ENCODE measurements around the gene SPATA1. TPM values are rescaled to one million over a fixed set of nuclear protein-coding genes. Genes with fewer than 3 reads are reported as not detected.

Gene SPATA1
- total and polyA plus RNA-seq, 2 of the 4 experiments (the other 2 are of a cell fraction) = under 0.01 to 0.56 TPM

DNA sequence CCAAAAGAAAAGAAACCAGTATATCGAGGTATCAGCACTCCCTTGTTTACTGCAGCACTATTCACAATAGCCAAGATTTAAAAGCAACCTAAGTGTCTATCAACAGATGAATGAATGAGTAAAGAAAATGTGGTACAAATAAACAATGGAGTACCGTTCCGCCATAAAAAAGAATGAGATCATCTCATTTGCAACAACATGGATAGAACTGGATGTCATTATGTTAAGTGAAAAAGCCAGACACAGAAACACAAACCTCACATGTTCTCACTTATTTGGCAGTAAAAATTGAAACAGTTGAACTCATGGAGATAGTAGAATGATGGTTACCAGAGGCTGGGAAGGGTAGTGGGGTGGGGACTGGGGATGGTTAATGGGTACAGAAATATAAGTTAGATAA lies 4.5 kb downstream of the SPATA1 start:
- H4K8ac ChIP-seq (ENCODE audit: low read depth in 2 of 2, low read length in 2 of 2) = no peak overlapping the region
- DNase-seq = no peak

More for the DNA sequence above, 4.5 kb downstream of the SPATA1 start:
- H3K27me3 ChIP-seq (ENCODE audit: control insufficient read depth, insufficient read depth, low read length) = no peaks in the 10 kb centered on the region
- H2BK15ac ChIP-seq (ENCODE audit: low read depth, low read length) = no peak overlapping the region
- peaks cover 2% of the 10 kb centered on the region; the same call in 1 of the 2 replicates for H4K20me1 ChIP-seq (ENCODE audit: insufficient read depth, low read length)
- H2AK5ac ChIP-seq (ENCODE audit: low read depth, low read length) = no peak overlapping the region
- POLR2A ChIA-PET (ENCODE audit: unreplicated experiment) = no interaction called here
- H3K27ac ChIP-seq (ENCODE audit: insufficient read depth, low read length) = no peak overlapping the region
- H3K4me3 ChIP-seq (ENCODE audit: insufficient read depth, low read depth, low read length) = no peak overlapping the region
- H3K9me3 ChIP-seq (ENCODE audit: control insufficient read depth, insufficient read depth, low read length) = no peaks in the 10 kb centered on the region
- no peak overlapping the region for H3K18ac ChIP-seq (ENCODE audit: low read depth, low read length)
- CTCF ChIA-PET = no interaction called here
- no peak overlapping the region for H3K4ac ChIP-seq (ENCODE audit: low read depth, low read length)
- H3K9ac ChIP-seq (ENCODE audit: low read depth, low read length) = no peak overlapping the region
- H3K79me1 ChIP-seq (ENCODE audit: low read depth in 1 of 2, low read length in 2 of 2) = peaks cover 0 to 7% of the 10 kb centered on the region in 2 experiments; a peak in 3 of 4 replicates
- ATAC-seq (ENCODE audit: low read depth) = no peak
- intact Hi-C loops (cut with micrococcal nuclease) = no loop called here
- no peak overlapping the region for H2BK20ac ChIP-seq (ENCODE audit: low read depth, low read length)
- H3K56ac ChIP-seq (ENCODE audit: extremely low read depth, insufficient read depth, low read length) = no peak overlapping the region
- no peaks in the 10 kb centered on the region for H3K9me1 ChIP-seq (ENCODE audit: insufficient read depth, low read length)
- TF ChIP-seq MAZ (IDR thresholded peaks at IDR 0.05; ENCODE audit: borderline replicate concordance, low read depth, low read length) (no peak), FOS (IDR thresholded peaks at IDR 0.05; ENCODE audit: low read depth, low read length) (no peak), POLR2A (IDR thresholded peaks at IDR 0.05; ENCODE audit: low read depth, low read length) (no peak), NFE2L2 (IDR thresholded peaks at IDR 0.05; ENCODE audit: low read depth, low read length) (no peak), CHD1 (IDR thresholded peaks at IDR 0.05; ENCODE audit: low read depth, low read length) (no peak), CEBPB (IDR thresholded peaks at IDR 0.05; ENCODE audit: low read depth, low read length) (no peak)
- TF ChIP-seq, protein P1, sequence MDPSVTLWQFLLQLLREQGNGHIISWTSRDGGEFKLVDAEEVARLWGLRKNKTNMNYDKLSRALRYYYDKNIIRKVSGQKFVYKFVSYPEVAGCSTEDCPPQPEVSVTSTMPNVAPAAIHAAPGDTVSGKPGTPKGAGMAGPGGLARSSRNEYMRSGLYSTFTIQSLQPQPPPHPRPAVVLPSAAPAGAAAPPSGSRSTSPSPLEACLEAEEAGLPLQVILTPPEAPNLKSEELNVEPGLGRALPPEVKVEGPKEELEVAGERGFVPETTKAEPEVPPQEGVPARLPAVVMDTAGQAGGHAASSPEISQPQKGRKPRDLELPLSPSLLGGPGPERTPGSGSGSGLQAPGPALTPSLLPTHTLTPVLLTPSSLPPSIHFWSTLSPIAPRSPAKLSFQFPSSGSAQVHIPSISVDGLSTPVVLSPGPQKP (IDR thresholded peaks at IDR 0.05; ENCODE audit: borderline replicate concordance, low read depth, low read length) = no peak
- TF ChIP-seq, protein P2, sequence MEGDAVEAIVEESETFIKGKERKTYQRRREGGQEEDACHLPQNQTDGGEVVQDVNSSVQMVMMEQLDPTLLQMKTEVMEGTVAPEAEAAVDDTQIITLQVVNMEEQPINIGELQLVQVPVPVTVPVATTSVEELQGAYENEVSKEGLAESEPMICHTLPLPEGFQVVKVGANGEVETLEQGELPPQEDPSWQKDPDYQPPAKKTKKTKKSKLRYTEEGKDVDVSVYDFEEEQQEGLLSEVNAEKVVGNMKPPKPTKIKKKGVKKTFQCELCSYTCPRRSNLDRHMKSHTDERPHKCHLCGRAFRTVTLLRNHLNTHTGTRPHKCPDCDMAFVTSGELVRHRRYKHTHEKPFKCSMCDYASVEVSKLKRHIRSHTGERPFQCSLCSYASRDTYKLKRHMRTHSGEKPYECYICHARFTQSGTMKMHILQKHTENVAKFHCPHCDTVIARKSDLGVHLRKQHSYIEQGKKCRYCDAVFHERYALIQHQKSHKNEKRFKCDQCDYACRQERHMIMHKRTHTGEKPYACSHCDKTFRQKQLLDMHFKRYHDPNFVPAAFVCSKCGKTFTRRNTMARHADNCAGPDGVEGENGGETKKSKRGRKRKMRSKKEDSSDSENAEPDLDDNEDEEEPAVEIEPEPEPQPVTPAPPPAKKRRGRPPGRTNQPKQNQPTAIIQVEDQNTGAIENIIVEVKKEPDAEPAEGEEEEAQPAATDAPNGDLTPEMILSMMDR (conservative IDR thresholded peaks at IDR 0.05; ENCODE audit: low read depth, low read length) = no peak
- dilution Hi-C loops (cut with HindIII; ENCODE audit: low sequenced_read_pairs, unreplicated experiment) = no loop called here
- H3K36me3 ChIP-seq (ENCODE audit: control insufficient read depth, insufficient read depth, low read length) = no peaks in the 10 kb centered on the region
- no TSS peak for BruUV-seq (replicated peaks)
- H4K91ac ChIP-seq (ENCODE audit: insufficient read depth, low read depth, low read length) = no peak overlapping the region
- in situ Hi-C loops (cut with MboI; ENCODE audit: low sequenced_read_pairs) = no loop called here
- H3K14ac ChIP-seq (replicated peaks; ENCODE audit: low read depth, low read length) = no peak overlapping the region
- H2AK9ac ChIP-seq (replicated peaks; ENCODE audit: low read depth, low read length, poor library complexity) = no peak overlapping the region
- H3K23ac ChIP-seq (ENCODE audit: low read depth, low read length) = no peak overlapping the region
- no peak overlapping the region for H4K5ac ChIP-seq (ENCODE audit: low read depth, low read length)
- no peak overlapping the region for H2BK5ac ChIP-seq (ENCODE audit: low read depth, low read length, poor library complexity, severe bottlenecking)
- no peak overlapping the region for H2BK120ac ChIP-seq (ENCODE audit: low read depth, low read length)
- no peak overlapping the region for H2AFZ ChIP-seq (replicated peaks; ENCODE audit: low read length, poor library complexity)
- no peaks in the 10 kb centered on the region for H3K4me1 ChIP-seq (ENCODE audit: control insufficient read depth, insufficient read depth, low read length)
- no CpG with 5 or more reads among the region's 3 CpGs for WGBS, 2 experiments (ENCODE audit: extremely low coverage in 2 of 2, insufficient read length in 1 of 2)
- no peak overlapping the region for H3K4me2 ChIP-seq (ENCODE audit: low read depth, low read length)
